ENCODE results near the gene DOK7.
"Not testable (repeated sequence)": the region's sequence is repeated elsewhere in the genome, so short reads cannot be mapped to it uniquely, and the experiment has no call there.

DNA sequence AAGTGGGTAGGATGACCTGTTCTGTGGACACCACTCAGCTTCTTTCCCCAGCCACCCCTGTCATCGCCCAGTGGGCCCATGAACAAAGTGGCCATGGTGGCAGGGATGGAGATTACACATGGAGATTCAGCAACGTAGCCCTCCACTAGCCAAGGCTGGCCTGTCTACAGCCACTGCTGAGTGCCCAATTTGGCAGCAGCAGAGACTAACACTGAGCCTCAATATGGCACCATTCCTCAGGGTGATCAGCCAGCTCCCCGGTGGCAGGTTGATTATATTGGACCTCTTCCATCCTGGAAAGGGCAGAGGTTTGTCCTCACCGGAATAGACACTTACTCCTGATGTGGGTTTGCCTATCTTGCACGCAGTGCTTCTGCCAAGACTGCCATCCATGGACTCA, 4.0 kb upstream of the DOK7 start:
- TF ChIP-seq, protein P1, sequence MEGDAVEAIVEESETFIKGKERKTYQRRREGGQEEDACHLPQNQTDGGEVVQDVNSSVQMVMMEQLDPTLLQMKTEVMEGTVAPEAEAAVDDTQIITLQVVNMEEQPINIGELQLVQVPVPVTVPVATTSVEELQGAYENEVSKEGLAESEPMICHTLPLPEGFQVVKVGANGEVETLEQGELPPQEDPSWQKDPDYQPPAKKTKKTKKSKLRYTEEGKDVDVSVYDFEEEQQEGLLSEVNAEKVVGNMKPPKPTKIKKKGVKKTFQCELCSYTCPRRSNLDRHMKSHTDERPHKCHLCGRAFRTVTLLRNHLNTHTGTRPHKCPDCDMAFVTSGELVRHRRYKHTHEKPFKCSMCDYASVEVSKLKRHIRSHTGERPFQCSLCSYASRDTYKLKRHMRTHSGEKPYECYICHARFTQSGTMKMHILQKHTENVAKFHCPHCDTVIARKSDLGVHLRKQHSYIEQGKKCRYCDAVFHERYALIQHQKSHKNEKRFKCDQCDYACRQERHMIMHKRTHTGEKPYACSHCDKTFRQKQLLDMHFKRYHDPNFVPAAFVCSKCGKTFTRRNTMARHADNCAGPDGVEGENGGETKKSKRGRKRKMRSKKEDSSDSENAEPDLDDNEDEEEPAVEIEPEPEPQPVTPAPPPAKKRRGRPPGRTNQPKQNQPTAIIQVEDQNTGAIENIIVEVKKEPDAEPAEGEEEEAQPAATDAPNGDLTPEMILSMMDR (IDR thresholded peaks at IDR 0.05), result not testable (repeated sequence)
- TF ChIP-seq POLR2A (IDR thresholded peaks at IDR 0.05), result not testable (repeated sequence)

Measured in testis (tissue), 2 donors.